Measurements from ENCODE around the gene MYO9B.

Gene MYO9B

DNA sequence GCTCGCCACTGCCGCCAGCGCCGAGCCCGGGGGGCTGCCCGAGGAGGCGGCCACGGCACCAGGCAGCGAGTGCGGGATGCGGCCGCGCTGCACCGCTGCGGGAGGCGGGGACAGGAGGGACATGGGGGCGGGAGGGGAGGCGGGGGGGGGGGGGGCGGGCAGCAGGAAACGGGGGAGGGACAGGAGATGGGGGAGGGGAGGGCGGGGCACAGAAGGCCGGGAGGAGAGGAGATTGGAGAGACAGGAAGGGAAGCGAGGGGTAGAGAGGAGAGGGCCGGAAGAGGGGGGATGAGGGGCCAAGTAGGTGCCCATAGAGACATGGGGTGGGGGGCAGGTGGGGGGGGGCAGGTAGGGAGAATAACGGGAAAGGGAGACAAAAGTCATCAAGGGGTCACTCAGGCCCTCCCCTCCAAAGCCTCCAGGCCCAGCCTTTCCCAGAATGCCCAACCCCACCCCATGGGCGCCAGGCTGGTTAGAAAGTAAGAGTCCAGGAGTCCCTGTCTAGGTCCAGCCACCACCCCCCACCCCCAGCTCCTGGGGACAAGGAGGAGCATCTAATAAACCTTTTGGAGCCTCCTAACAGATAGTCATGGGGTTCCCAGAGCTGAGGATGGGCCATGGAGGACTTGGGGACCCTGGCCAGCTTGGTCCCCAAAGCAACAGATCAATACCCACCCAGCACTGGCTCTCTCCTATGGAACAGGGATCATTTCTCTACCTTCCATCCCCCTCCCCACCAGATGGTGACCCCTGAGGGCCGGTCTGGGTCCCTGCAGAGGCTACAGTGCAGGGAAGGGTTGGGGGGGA is 160.6 kb downstream of the MYO9B start:
- TF ChIP-seq FOXP2 (optimal IDR thresholded peaks at IDR 0.05; ENCODE audit: borderline replicate concordance, extremely low read depth, extremely low read length, insufficient read depth) (peak; percentile 6), SIN3A (IDR thresholded peaks at IDR 0.05; ENCODE audit: borderline replicate concordance, insufficient read depth, low read length) (no peak), POLR2AphosphoS5 (IDR thresholded peaks at IDR 0.05; ENCODE audit: low read depth, low read length) (peak; percentile 77; the same call in 1 of the 2 replicates), TAF1 (IDR thresholded peaks at IDR 0.05; ENCODE audit: borderline replicate concordance, insufficient read depth, low read length) (peak; percentile 50; the same call in 1 of the 2 replicates)

DNA sequence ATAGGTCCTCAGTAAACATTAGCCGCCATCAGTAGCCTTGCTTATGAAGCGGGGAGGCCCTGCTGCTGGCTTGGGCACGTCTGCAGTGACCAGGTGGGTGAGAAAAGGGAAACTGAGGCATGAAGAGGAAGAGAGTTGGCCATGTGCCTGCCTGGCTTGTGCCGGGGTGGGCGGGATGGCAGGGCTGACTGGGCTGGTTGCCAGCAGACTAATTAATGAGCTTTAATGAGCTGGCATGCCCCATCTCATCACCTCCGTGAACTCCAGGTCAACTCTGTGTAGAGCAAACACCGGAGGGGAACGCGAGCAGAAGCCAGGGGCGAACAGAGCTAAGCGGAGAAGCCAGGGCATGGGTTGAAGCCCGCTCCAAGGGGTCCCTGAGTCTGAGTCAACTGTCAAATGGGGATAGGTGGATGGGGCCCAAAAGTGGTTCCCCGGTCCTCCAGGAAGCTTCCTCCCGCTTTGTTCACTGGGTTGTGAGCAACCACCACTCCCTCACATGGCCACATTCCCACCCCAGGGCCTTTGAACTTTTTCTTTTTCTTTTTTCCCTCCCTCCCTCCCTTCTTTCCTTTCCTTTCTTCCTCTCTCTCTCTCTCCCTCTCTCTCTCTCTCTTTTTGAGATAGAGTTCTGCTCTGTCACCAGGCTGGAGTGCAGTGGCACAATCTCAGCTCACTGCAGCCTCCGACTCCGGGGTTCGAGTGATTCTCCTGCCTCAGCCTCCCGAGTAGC is 161.4 kb downstream of the MYO9B start:
- TF ChIP-seq FOXP2 (optimal IDR thresholded peaks at IDR 0.05; ENCODE audit: borderline replicate concordance, extremely low read depth, extremely low read length, insufficient read depth) (no peak), TAF1 (IDR thresholded peaks at IDR 0.05; ENCODE audit: borderline replicate concordance, insufficient read depth, low read length) (no peak), POLR2AphosphoS5 (IDR thresholded peaks at IDR 0.05; ENCODE audit: low read depth, low read length) (no peak), SIN3A (IDR thresholded peaks at IDR 0.05; ENCODE audit: borderline replicate concordance, insufficient read depth, low read length) (no peak)
- TF ChIP-seq, protein P1, sequence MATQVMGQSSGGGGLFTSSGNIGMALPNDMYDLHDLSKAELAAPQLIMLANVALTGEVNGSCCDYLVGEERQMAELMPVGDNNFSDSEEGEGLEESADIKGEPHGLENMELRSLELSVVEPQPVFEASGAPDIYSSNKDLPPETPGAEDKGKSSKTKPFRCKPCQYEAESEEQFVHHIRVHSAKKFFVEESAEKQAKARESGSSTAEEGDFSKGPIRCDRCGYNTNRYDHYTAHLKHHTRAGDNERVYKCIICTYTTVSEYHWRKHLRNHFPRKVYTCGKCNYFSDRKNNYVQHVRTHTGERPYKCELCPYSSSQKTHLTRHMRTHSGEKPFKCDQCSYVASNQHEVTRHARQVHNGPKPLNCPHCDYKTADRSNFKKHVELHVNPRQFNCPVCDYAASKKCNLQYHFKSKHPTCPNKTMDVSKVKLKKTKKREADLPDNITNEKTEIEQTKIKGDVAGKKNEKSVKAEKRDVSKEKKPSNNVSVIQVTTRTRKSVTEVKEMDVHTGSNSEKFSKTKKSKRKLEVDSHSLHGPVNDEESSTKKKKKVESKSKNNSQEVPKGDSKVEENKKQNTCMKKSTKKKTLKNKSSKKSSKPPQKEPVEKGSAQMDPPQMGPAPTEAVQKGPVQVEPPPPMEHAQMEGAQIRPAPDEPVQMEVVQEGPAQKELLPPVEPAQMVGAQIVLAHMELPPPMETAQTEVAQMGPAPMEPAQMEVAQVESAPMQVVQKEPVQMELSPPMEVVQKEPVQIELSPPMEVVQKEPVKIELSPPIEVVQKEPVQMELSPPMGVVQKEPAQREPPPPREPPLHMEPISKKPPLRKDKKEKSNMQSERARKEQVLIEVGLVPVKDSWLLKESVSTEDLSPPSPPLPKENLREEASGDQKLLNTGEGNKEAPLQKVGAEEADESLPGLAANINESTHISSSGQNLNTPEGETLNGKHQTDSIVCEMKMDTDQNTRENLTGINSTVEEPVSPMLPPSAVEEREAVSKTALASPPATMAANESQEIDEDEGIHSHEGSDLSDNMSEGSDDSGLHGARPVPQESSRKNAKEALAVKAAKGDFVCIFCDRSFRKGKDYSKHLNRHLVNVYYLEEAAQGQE (IDR thresholded peaks at IDR 0.05; ENCODE audit: insufficient read depth in 1 of 2, low read depth in 2 of 2, low read length in 2 of 2): no peak

DNA sequence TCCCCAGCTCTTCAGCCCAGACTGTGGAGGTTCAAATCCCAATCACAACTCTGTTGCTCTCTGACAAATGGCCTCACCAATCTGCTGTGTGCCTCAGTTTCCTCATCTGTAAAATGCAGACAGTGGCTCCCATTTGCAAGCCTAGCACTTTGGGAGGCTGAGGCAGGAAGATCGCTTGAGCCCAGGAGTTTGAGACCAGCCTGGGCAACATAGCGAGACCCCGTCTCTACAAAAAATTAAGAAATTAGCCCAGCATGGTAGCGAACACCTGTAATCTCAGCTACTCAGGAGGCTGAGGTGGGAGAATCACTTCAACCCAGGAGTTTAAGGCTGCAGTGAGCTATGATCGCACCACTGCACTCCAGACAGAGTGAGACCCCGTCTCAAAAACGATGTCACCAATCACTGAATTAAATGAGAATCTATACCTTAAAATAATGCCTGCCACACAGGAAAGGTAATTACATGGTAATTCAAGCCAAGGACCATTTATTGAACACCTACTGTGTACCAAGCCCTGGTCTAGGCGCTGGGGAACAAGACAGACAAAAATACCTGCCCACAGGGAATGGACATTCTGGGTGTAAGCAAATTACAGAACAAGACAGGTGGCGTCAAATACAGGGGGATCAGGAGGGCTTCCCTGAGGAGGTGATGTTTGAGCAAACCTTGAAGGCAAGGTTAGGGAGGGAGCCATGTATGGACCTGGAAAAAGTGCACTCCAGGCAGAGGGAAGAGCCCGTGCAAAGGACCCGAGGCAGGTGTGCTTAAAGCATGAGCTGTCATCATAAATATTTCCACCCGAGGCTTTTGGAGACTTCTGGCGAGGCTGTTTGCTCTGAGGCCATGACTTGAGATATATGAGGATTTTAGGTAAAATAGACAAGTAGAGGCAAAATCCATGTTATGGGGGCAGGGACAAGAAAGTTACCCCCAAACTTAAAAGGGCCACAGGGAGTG is 162.4 kb downstream of the MYO9B start:
- no peak for TF ChIP-seq POLR2AphosphoS5 (IDR thresholded peaks at IDR 0.05; ENCODE audit: low read depth, low read length)
- TF ChIP-seq, protein P1 (IDR thresholded peaks at IDR 0.05; ENCODE audit: insufficient read depth in 1 of 2, low read depth in 2 of 2, low read length in 2 of 2): no peak
- TF ChIP-seq TAF1 (IDR thresholded peaks at IDR 0.05; ENCODE audit: borderline replicate concordance, insufficient read depth, low read length): no peak
- TF ChIP-seq FOXP2 (optimal IDR thresholded peaks at IDR 0.05; ENCODE audit: borderline replicate concordance, extremely low read depth, extremely low read length, insufficient read depth): no peak
- TF ChIP-seq SIN3A (IDR thresholded peaks at IDR 0.05; ENCODE audit: borderline replicate concordance, insufficient read depth, low read length): no peak

DNA sequence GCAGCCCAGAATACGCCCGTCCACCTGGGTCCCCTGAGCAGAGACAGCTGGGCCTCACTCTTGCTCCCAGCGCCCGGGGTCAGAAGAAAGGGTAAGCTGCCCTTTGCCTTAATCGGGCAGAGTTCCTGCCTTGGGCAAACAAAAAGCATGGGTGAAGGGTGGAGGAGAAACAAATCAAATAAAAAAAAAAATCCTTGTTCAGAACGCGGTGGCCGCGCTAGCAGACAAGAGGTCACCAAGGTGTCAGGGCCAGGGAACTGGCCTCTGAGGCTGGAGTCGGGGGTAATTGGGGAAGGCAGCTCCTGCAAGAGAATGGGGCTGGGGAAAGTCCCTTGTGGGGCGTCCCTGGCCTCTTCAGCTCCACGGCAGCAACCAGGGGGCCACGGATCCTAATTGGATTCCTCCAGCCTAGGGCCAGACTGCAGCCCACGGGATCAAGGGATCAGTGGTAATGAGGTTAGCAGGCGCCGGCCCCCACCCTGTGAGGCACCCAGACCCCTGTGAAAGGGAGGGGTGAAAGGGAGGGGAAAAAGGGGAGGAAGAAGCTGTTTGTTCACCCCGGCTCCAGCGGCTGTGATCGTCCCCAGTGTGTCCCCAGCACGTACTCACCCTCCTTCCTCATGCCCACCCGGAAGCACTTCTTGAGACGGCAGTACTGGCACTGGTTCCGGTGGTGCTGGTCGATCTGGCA is 164.6 kb downstream of the MYO9B start:
- TF ChIP-seq POLR2AphosphoS5 (IDR thresholded peaks at IDR 0.05; ENCODE audit: low read depth, low read length) (no peak), FOXP2 (optimal IDR thresholded peaks at IDR 0.05; ENCODE audit: borderline replicate concordance, extremely low read depth, extremely low read length, insufficient read depth) (no peak), TAF1 (IDR thresholded peaks at IDR 0.05; ENCODE audit: borderline replicate concordance, insufficient read depth, low read length) (no peak), SIN3A (IDR thresholded peaks at IDR 0.05; ENCODE audit: borderline replicate concordance, insufficient read depth, low read length) (no peak)
- TF ChIP-seq, protein P1 (IDR thresholded peaks at IDR 0.05; ENCODE audit: insufficient read depth in 1 of 2, low read depth in 2 of 2, low read length in 2 of 2): no peak
